Activated T-helper 1 cell treated with anti-CD3 and anti-CD28 coated beads, Interleukin-12 subunit alpha, Interleukin-12 subunit beta, Interleukin-2, Interleukin-4 antibody, amounts not matched to agents 30 ng/mL and 10 ng/mL and 1 ng/mL, durations not matched to agents 14 hours and 24 hours and 36 hours (primary cell): Measurements from ENCODE around the gene C19orf73. TPM values are rescaled to one million over a fixed set of nuclear protein-coding genes. Genes with fewer than 3 reads are reported as not detected.
"Not testable (repeated sequence)": the region's sequence is repeated elsewhere in the genome, so short reads cannot be mapped to it uniquely, and the experiment has no call there.

Experiments used
- DNase-seq: peaks from one replicate; pipeline ENCODE4 v3.0.0; 2021; ENCODE audit warnings: low spot score
- H3K27ac Mint-ChIP-seq: one replicate; pipeline ENCODE4 v1.8.0; 2021; ENCODE audit warnings: mild to moderate bottlenecking, mixed read lengths
- H3K27me3 Mint-ChIP-seq: one replicate; pipeline ENCODE4 v1.8.0; 2022; ENCODE audit warnings: mild to moderate bottlenecking, moderate library complexity, mixed read lengths; ENCODE audit not compliant: insufficient read depth
- H3K36me3 Mint-ChIP-seq: one replicate; pipeline ENCODE4 v1.8.0; 2021; ENCODE audit warnings: low read depth, mixed read lengths
- H3K4me1 Mint-ChIP-seq: one replicate; pipeline ENCODE4 v1.8.0; 2021; ENCODE audit warnings: low read depth, mixed read lengths
- H3K4me3 Mint-ChIP-seq: one replicate; pipeline ENCODE4 v1.8.0; 2021; ENCODE audit warnings: mild to moderate bottlenecking, moderate library complexity, mixed read lengths
- H3K9me3 Mint-ChIP-seq: one replicate; pipeline ENCODE4 v1.8.0; 2021; ENCODE audit warnings: mixed read lengths
- intact Hi-C: fragments of 100-400 bp; cut with micrococcal nuclease; formaldehyde crosslinking; loops from one replicate; pipeline ENCODE4 v1.15.1; 2024
- total RNA-seq: library from RNA; stranded (reverse); gene quantifications from 2 replicates; pipeline ENCODE4 v1.2.3, GENCODE V29; 2022

C19orf73 gene
- total RNA-seq, 1 donor from 2014 or later: 2.6 TPM

DNA sequence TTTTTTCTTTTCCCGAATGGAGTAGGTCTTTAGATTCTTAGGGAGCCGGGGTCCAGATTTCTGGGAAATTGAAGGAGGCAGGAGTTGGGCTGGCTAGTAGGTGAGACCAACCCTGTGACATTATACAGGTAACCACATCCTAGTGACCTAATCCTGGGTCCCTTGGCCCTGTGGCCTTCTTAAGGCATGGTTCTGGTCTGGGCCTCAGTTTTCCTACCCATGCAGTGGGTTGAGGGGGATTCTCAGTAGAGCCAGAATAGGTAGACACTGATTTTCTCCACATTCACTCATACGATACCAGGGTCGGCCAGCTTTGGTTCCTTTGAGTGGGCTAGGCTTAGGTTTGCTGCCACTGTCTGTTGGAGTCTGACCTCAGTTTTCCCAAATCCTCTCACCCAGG is 7.6 kb upstream of the C19orf73 start:
- no peaks in the 10 kb centered on the region for H3K9me3 Mint-ChIP-seq
- peaks cover 11% of the 10 kb centered on the region for H3K27me3 Mint-ChIP-seq
- intact Hi-C loops: loop anchor here (5.0 kb wide), 1 partner anchor 224 kb away; the partner anchor contains the start of gene NUCB1
- H3K4me3 Mint-ChIP-seq: no peak overlapping the region
- peaks cover 2% of the 10 kb centered on the region for H3K36me3 Mint-ChIP-seq
- H3K4me1 Mint-ChIP-seq: peaks cover 17% of the 10 kb centered on the region
- DNase-seq: no peak
- no peak overlapping the region for H3K27ac Mint-ChIP-seq

DNA sequence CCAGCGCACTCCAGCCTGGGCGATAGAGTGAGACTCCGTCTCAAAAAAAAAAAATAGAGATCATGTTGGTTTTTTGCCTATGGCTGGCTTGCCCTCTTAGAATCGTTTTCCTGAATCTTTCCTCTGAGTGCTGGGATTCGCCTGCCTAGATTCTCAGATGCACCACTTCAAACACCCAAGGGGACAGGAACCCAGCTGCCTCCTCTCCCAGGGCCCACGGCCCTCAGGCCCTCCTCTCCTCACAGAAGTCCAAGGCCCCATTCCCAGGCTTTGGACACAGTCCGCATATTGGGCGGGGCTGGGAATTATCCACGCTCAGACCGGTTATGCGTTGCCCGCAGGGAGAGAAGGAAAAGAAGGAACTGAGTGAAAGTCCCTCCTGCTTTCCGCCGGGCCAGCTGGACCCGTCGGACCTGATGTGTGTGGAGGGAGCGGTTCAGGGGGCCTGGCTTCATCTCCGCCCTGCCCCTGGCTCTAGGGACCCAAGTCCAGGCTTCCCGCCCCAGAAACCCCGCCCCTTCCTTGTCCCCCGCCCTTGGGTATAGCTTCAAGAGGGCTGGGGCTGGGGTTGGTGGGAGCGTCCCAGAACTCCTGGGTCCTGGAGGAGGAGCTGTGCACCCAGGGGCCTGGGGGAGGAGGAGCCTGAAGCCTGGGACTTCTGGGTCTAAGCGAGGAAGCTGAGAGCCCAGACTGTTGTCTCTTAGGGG is 6.2 kb upstream of the C19orf73 start:
- intact Hi-C loops: loop anchor here (5.0 kb wide), 1 partner anchor 223 kb away; the partner anchor contains the start of gene NUCB1
- H3K36me3 Mint-ChIP-seq: peaks cover 2% of the 10 kb centered on the region
- H3K4me3 Mint-ChIP-seq: no peak overlapping the region
- peaks cover 20% of the 10 kb centered on the region for H3K27me3 Mint-ChIP-seq
- H3K27ac Mint-ChIP-seq: no peak overlapping the region
- H3K9me3 Mint-ChIP-seq: no peaks in the 10 kb centered on the region
- DNase-seq: no peak
- peaks cover 24% of the 10 kb centered on the region for H3K4me1 Mint-ChIP-seq

DNA sequence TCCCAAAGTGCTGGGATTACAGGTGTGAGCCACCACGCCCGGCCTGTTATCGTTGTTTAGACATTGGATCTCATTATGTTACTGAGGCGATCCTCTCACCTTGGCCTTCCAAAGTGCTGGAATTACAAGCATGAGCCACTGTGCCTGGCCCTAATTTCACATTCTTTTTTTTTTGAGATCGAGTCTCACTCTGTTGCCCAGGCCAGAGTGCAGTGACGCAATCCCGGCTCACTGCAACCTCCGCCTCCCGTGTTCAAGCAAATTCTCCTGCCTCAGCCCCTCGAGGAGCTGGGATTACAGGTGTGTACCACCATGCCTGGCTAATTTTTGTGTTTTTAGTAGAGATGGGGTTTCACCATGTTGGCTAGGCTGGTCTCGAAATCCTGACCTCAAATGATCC is 4.3 kb upstream of the C19orf73 start:
- H3K4me1 Mint-ChIP-seq: peaks cover 19% of the 10 kb centered on the region
- H3K27ac Mint-ChIP-seq, intact Hi-C loops, H3K4me3 Mint-ChIP-seq, H3K9me3 Mint-ChIP-seq, DNase-seq, H3K36me3 Mint-ChIP-seq: not testable (repeated sequence)
- H3K27me3 Mint-ChIP-seq: peaks cover 20% of the 10 kb centered on the region

DNA sequence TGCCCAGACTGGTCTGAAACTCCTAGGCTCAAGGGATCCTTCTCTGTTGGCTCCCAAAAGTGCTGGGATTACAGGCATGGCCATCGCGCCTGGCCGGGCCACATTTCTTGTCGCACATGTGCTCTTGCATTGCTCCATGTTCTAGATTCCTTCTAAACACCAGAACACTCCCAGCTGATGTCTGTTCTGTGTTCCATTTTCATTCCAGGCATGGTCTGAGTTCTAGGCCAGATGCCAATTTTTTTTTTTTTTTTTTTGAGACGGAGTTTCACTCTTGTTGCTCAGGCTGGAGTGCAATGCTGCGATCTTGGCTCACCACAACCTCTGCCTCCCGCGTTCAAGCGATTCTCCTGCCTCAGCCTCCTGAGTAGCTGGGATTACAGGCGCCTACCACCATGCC is 2.9 kb upstream of the C19orf73 start:
- H3K9me3 Mint-ChIP-seq: not testable (repeated sequence)

DNA sequence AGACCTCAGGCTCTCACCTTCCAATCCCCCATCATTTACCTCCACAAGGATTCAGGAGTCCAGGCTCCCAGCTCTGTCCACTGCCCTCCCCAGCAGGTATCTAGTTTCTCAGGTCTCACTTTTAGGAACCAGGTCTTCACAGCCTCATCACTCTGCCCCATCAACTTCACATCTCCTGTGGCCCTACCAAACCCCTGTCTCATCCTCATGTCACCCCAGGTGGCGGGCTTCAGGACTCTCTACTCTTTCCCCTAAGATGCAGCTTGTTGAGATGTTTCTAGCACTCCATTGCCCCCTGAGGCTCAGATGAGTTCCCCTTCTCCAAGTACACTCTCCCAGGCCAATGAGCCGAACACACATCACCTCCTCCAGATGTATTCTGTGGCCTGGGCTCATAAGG is 1.9 kb upstream of the C19orf73 start:
- intact Hi-C loops: no loop called here
- Mint-ChIP-seq H3K4me1 (peaks cover 32% of the 10 kb centered on the region), H3K9me3 (no peaks in the 10 kb centered on the region), H3K27me3 (peaks cover 20% of the 10 kb centered on the region), H3K4me3 (peak overlapping the region; percentile 87), H3K27ac (peak overlapping the region; percentile 53), H3K36me3 (no peaks in the 10 kb centered on the region)
- DNase-seq: no peak

More for the DNA sequence above, 2.9 kb upstream of the C19orf73 start:
- intact Hi-C loops, H3K4me3 Mint-ChIP-seq, DNase-seq, H3K36me3 Mint-ChIP-seq, H3K27ac Mint-ChIP-seq: not testable (repeated sequence)
- Mint-ChIP-seq H3K4me1 (peaks cover 27% of the 10 kb centered on the region), H3K27me3 (peaks cover 20% of the 10 kb centered on the region)

DNA sequence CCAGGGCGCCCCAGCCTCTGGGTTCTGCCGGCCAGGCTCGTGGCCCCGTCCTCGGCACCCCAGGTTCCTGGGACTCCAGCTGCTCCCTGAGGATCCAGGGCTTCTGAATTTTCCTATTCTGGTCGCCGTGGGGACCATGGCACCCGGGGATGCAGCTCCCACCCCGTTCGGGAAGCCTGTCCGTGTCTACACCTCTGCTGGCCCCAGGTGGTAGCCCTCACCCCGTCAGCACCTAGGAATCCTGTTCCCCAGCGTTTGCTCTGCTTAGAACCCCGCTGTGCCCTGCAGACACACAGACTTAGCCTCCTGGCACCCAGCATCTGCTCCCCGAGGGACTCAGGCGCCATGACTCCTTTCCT is 1.4 kb upstream of the C19orf73 start:
- no peak overlapping the region for H3K27ac Mint-ChIP-seq
- H3K36me3 Mint-ChIP-seq: no peaks in the 10 kb centered on the region
- peaks cover 17% of the 10 kb centered on the region for H3K27me3 Mint-ChIP-seq
- no peak for DNase-seq
- peaks cover 32% of the 10 kb centered on the region for H3K4me1 Mint-ChIP-seq
- intact Hi-C loops: no loop called here
- no peaks in the 10 kb centered on the region for H3K9me3 Mint-ChIP-seq
- H3K4me3 Mint-ChIP-seq: peak overlapping the region; percentile 87

DNA sequence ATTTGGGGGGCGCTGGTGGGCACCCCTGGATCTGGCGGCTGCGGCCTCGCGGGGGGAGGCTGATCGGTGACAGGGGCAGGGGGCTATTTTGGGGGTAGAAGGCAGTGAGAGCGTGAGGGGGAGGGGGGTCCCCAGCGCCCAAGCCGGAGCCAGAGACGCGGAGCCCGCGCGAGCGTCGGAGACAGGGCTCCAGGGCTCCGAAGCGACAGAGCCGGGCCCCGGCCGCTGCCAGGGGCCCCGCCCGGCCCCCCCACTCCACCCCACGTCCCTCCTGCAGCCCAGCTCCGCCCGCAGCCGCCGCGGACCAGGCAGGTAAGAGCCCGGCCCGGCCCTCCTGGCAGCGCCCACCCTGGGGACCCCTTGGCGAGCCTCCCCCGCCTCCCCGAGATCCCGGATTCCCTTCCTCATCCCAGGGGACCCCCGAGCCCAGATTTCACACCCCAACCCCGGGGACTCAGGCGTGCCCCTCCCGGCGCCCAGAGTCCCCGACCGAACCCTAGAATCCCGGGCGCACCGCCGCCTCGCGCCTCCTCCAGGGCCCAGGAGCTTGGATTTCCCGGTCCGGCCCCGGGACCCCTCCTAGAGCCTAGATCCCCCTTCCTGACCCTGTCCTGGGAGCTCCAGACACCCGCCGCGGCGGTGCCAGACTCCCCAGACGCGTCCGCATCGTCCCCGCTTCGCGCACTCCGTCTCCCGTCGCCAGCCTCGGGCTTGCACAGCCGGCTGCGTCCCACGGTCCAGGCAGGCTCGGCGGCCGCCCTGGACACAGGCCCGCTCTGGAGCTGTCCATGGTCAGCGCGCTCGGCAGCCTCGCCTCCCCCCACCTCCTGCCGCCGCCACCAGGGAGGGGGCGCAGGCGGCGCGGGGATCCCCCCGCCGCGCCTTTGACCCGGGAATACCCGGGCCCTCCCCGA is 725 bp upstream of the C19orf73 start, which contains the start of gene PPFIA3:
Gene PPFIA3 (plus strand): TSS at position 134 of the 914 bp plus-strand sequence. CDS start 8,330 bp downstream, outside the sequence.
- DNase-seq: no peak
- H3K36me3 Mint-ChIP-seq: no peaks in the 10 kb centered on the region
- intact Hi-C loops: loop anchor here (1.0 to 10.0 kb wide), 9 partner anchors 9 to 485 kb away; partner anchors contain the start of genes DBP, GYS1, PPP1R15A and PRR12
- H3K27ac Mint-ChIP-seq: peak within 1 kb of the TSS; percentile 85
- H3K27me3 Mint-ChIP-seq: peaks cover 17% of the 10 kb centered on the region
- H3K9me3 Mint-ChIP-seq: no peaks in the 10 kb centered on the region
- H3K4me1 Mint-ChIP-seq: peaks cover 32% of the 10 kb centered on the region
- peak within 1 kb of the TSS; percentile 87 for H3K4me3 Mint-ChIP-seq

DNA sequence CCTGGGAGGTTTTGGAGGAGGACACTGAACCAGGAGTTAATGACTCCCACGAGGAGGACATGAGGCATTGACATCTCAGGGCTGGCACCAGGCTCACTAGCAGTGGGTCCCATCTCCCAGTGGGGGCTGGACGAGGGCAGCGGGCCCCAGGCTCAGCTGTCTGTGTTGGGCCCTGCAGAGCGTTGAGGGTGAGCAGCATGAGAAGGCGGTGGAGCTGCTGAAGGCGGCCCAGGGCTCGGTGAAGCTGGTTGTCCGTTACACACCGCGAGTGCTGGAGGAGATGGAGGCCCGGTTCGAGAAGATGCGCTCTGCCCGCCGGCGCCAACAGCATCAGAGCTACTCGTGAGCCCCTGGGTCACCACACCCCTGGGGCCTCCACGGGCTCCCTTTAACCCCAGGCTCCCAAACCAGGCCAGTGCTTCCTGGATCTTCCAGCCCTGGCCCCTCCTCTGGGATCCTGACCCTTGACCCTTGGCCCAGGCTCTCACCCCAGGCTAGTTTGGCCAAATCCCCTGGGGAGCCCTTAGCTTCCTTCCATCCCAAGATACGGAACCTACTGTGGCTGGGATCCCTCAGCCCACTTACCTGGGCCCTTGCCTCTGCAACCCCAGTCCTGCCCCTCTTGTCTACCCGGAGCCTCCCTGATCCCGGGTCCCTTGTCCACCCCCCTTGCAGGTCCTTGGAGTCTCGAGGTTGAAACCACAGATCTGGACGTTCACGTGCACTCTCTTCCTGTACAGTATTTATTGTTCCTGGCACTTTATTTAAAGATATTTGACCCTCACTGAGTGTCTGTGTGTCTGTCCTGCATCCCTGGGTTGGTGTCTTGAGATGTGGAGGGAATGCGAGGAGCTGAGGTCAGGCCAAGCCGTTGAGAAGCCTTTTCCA is 1.0 kb downstream of the C19orf73 start:
- Mint-ChIP-seq H3K9me3 (no peaks in the 10 kb centered on the region), H3K36me3 (no peaks in the 10 kb centered on the region), H3K27ac (peak overlapping the region; percentile 85), H3K4me1 (peaks cover 38% of the 10 kb centered on the region), H3K4me3 (peak overlapping the region; percentile 86), H3K27me3 (peaks cover 15% of the 10 kb centered on the region)
- no peak for DNase-seq
- intact Hi-C loops: loop anchor here (2.0 to 10.0 kb wide), 6 partner anchors 33 to 483 kb away; partner anchors contain the start of genes DBP, GYS1, PPP1R15A and PRR12

DNA sequence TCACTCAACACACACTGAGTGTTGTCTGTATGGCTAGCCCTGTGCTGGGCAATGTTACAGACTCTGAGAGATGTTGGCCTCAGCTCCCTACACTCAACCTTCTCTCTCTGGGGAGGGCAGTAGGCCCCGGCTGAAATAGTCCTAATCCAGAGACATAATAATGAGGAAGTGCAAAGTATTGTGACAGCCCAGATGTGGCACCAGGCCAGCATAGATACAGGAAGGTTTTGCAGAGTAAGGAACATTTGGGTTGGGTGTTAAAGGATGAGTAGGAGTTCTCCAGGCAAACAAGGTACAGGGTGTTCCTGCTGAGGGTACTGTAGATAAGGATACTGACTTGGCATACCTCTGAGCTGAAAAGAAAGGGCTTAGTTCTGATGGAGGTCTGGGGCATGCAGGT is 2.4 kb downstream of the C19orf73 start:
- Mint-ChIP-seq H3K4me1 (peaks cover 38% of the 10 kb centered on the region), H3K4me3 (peak overlapping the region; percentile 86), H3K9me3 (no peaks in the 10 kb centered on the region), H3K36me3 (no peaks in the 10 kb centered on the region), H3K27me3 (peaks cover 11% of the 10 kb centered on the region), H3K27ac (peak overlapping the region; percentile 3)
- DNase-seq: no peak
- intact Hi-C loops: loop anchor here (10.0 kb wide), 2 partner anchors 392 to 482 kb away; partner anchors contain the start of gene DBP

DNA sequence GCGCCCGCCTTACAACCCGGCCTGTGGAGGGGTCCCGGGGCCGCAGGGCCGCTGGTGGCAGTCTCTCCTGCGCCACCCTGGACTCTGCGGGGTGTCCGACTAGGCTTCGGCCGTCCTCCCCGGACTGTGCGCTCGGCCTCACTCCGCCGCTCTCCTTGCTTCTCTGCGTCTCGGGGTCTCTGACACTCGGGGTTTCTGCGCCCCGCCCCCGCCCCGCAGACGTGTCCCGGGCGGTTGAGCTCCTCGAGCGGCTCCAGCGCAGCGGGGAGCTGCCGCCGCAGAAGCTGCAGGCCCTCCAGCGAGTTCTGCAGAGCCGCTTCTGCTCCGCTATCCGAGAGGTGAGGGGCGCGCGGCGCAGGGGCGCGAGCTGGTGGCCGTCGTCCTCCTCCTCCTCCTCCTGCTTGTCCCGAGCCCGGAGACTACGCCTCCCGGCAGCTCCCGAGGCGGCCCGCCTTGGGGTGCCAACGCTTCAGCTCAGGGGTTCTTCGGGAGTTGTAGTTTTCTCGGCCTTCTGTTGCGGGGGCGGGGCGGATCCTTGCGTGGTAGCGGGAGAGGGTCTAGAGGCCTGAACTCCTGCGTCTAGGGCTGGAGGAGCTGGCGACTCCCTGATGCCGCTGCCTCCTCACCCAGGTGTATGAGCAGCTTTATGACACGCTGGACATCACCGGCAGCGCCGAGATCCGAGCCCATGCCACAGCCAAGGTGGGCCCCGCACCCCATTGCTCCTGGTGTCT is 4.1 kb downstream of the C19orf73 start:
- Mint-ChIP-seq H3K4me3 (peak overlapping the region; percentile 75), H3K36me3 (no peaks in the 10 kb centered on the region), H3K4me1 (peaks cover 32% of the 10 kb centered on the region), H3K27ac (no peak overlapping the region), H3K9me3 (no peaks in the 10 kb centered on the region), H3K27me3 (peaks cover 2% of the 10 kb centered on the region)
- DNase-seq: peak; percentile 42
- intact Hi-C loops: loop anchor here (1.0 to 10.0 kb wide), 4 partner anchors 14 to 480 kb away; partner anchors contain the start of genes DBP and SNRNP70

DNA sequence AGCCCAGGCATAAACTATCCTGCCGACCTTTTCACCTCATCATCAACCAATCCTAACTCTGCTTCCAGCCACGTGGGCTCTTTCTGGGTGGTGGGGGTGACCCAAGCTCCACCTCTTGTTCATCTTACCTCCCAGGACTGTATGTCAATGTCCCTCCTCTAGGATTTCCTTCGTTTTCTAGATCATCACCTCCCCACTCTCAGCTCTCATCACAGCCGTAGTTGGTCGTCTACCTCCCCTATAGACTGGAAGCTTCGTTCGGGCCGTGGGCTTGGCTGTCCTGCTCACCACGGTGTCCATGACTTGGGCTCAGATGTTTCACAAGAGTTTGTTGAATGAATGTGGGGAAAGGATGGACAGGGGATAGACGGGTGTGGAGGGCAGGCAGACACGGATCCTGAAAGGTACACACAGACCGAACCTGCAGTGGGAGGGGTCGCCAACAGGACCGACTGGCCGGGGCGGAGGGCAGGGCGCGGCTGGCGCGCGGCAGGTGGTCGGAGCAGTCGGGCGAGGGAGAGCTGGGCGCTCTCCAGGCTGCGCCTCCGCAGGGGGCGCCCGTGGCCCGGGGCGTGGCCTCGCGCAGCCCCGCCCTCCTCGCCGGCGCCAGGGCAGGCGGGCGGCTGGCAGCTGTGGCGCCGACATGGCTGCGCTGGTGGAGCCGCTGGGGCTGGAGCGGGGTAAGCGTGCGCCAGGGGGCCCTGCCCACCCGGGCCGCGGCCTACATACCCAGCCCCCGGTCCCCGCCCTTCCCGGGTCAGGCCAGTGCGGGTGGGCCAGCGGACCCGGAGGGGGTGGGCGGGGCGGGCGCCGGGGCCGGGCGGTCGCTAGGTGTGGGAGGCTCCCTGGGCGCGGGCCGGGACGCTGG is 4.9 kb downstream of the C19orf73 start, which contains the start of gene LIN7B:
Gene LIN7B (plus strand): TSS at position 609 of the 868 bp plus-strand sequence. CDS start 35 bp downstream, at position 644.
- no peaks in the 10 kb centered on the region for H3K9me3 Mint-ChIP-seq
- H3K27ac Mint-ChIP-seq: peak within 1 kb of the TSS; percentile 53
- peaks cover 32% of the 10 kb centered on the region for H3K4me1 Mint-ChIP-seq
- peak; percentile 74 for DNase-seq
- H3K36me3 Mint-ChIP-seq: peaks cover 4% of the 10 kb centered on the region
- intact Hi-C loops: loop anchor here (1.0 to 10.0 kb wide), 4 partner anchors 14 to 479 kb away; partner anchors contain the start of genes DBP and SNRNP70
- peaks cover 2% of the 10 kb centered on the region for H3K27me3 Mint-ChIP-seq
- peak within 1 kb of the TSS; percentile 85 for H3K4me3 Mint-ChIP-seq
